HepG2 (cell line): ENCODE measurements around the gene TBC1D1. TPM values are rescaled to one million over a fixed set of nuclear protein-coding genes. Genes with fewer than 3 reads are reported as not detected.
A peak's percentile ranks its signal among the peaks of the same experiment; 100 is the strongest.

Source experiments
- AGO2 ChIP-seq: fragments of 200-400 bp; formaldehyde crosslinking; optimal IDR thresholded peaks from 2 replicates; pipeline ENCODE3; 2017; ENCODE audit warnings: mild to moderate bottlenecking, low read depth, low read length, moderate library complexity
- ATF3 ChIP-seq: sonication (generic); formaldehyde crosslinking; IDR thresholded peaks from 2 replicates; pipeline ENCODE4 v1.4.0; 2020; ENCODE audit warnings: missing genetic modification reagents
- CERS6 ChIP-seq: sonication (generic); formaldehyde crosslinking; IDR thresholded peaks from 2 replicates; pipeline ENCODE4 v1.5.0; 2020; ENCODE audit warnings: missing genetic modification reagents
- CHD4 ChIP-seq: fragments of 200-600 bp; sonication (generic); IDR thresholded peaks from 2 replicates; pipeline ENCODE4 v1.7.0; 2017; ENCODE audit warnings: mild to moderate bottlenecking, low read length, borderline replicate concordance
- FOXA3 ChIP-seq: IDR thresholded peaks from 2 replicates; pipeline ENCODE4 v1.6.1; 2016; ENCODE audit warnings: missing genetic modification reagents, missing compliant biosample characterization
- HNRNPL ChIP-seq: fragments of 200-400 bp; formaldehyde crosslinking; IDR thresholded peaks from 2 replicates; pipeline ENCODE4 v1.6.1; 2017; ENCODE audit warnings: mild to moderate bottlenecking, low read depth, low read length
- KDM5B ChIP-seq: sonication (generic); formaldehyde crosslinking; IDR thresholded peaks from 2 replicates; pipeline ENCODE4 v1.4.0; 2020; ENCODE audit warnings: missing genetic modification reagents, mild to moderate bottlenecking, borderline replicate concordance
- MXD1 ChIP-seq: sonication (generic); formaldehyde crosslinking; IDR thresholded peaks from 2 replicates; pipeline ENCODE4 v1.4.0; 2020; ENCODE audit warnings: mild to moderate bottlenecking, missing genetic modification reagents
- NFIB ChIP-seq: sonication (generic); formaldehyde crosslinking; IDR thresholded peaks from 2 replicates; pipeline ENCODE4 v1.9.0; 2021; ENCODE audit warnings: missing genetic modification reagents, mild to moderate bottlenecking, borderline replicate concordance
- NFIC ChIP-seq: IDR thresholded peaks from 2 replicates; pipeline ENCODE4 v1.6.1; 2012; ENCODE audit warnings: mild to moderate bottlenecking, low read length, inconsistent platforms
- PBX2 ChIP-seq: IDR thresholded peaks from 2 replicates; pipeline ENCODE4 v1.6.1; 2016; ENCODE audit warnings: control low read depth
- PHF8 ChIP-seq: sonication (generic); formaldehyde crosslinking; IDR thresholded peaks from 2 replicates; pipeline ENCODE4 v1.5.0; 2020; ENCODE audit warnings: missing genetic modification reagents
- SMAD9 ChIP-seq: sonication (generic); formaldehyde crosslinking; IDR thresholded peaks from 2 replicates; pipeline ENCODE4 v1.5.1; 2020; ENCODE audit warnings: mild to moderate bottlenecking, missing genetic modification reagents
- SRSF1 ChIP-seq: fragments of 200-400 bp; formaldehyde crosslinking; optimal IDR thresholded peaks from 2 replicates; pipeline ENCODE3; 2017; ENCODE audit warnings: mild to moderate bottlenecking, low read depth, low read length, moderate library complexity
- STAG1 ChIP-seq: sonication (generic); formaldehyde crosslinking; IDR thresholded peaks from 2 replicates; pipeline ENCODE4 v1.4.0; 2020; ENCODE audit warnings: missing genetic modification reagents
- ZBTB25 ChIP-seq: IDR thresholded peaks from 2 replicates; pipeline ENCODE4 v1.6.1; 2018; ENCODE audit warnings: missing genetic modification reagents
- ZGPAT ChIP-seq: IDR thresholded peaks from 2 replicates; pipeline ENCODE4 v1.6.1; 2016; ENCODE audit warnings: mild to moderate bottlenecking
- ZNF274 ChIP-seq: sonication (generic); formaldehyde crosslinking; IDR thresholded peaks from 2 replicates; pipeline ENCODE4 v1.5.1; 2020; ENCODE audit warnings: mild to moderate bottlenecking, missing genetic modification reagents
- ZNF350 ChIP-seq: sonication (generic); formaldehyde crosslinking; IDR thresholded peaks from 2 replicates; pipeline ENCODE4 v1.4.0; 2020; ENCODE audit warnings: mild to moderate bottlenecking, low read depth, missing genetic modification reagents, borderline replicate concordance
- ZNF629 ChIP-seq: sonication (generic); formaldehyde crosslinking; conservative IDR thresholded peaks from 2 replicates; pipeline ENCODE4 v1.5.0; 2020; ENCODE audit warnings: missing genetic modification reagents
- ZNF766 ChIP-seq: sonication (generic); formaldehyde crosslinking; IDR thresholded peaks from 2 replicates; pipeline ENCODE4 v1.5.0; 2020; ENCODE audit warnings: missing genetic modification reagents, borderline replicate concordance
- ZSCAN25 ChIP-seq: sonication (generic); formaldehyde crosslinking; IDR thresholded peaks from 2 replicates; pipeline ENCODE4 v1.8.0; 2022; ENCODE audit warnings: mild to moderate bottlenecking, missing genetic modification reagents
- polyA plus RNA-seq, 8 experiments: library from polyadenylated mRNA; depleted of rRNA in 3 of 8; stranded (reverse) in 7 of 8; unstranded in 1 of 8; fragments of >200 nt; fragmentation: Illumina TruSeq in 4 of 8; extraction: Trizol in 4 of 8; gene quantifications; 2 replicates each; pipeline versions ENCODE4 v1.2.1 to v1.2.3, GENCODE V29; 2011 to 2016; ENCODE audit warnings: low read depth in 4 of 8, missing spikeins in 1 of 8, mixed read lengths in 1 of 8; ENCODE audit not compliant: insufficient read depth in 1 of 8
- total RNA-seq, 5 experiments: library from RNA; depleted of rRNA; stranded (reverse); fragments of >200 nt; fragmentation: Illumina TruSeq; extraction: Trizol; gene quantifications; 2 replicates each; pipeline ENCODE4 v1.2.3, GENCODE V29; 2016; ENCODE audit warnings: low read depth in 1 of 5

TBC1D1 gene
- total and polyA plus RNA-seq, 2 of the 13 experiments (the other 11 are each of a cell fraction or from before 2014, with no cell fraction given), result 37.3 to 62.8 TPM

- TF ChIP-seq ZBTB25 (CRISPR knock-in tag) (peak; percentile 52; the same call in 1 of the 2 replicates), ZNF350 (CRISPR knock-in tag) (peak; percentile 42; the same call in 1 of the 2 replicates), AGO2 (peak; percentile 50), PBX2 (CRISPR knock-in tag) (no peak), ZNF629 (CRISPR knock-in tag) (peak; percentile 99), ATF3 (CRISPR knock-in tag) (0 out of 2 replicates have a peak, but pooled peaks have one; percentile 18), SMAD9 (CRISPR knock-in tag) (0 out of 2 replicates have a peak, but pooled peaks have one; percentile 45), NFIB (CRISPR knock-in tag) (0 out of 2 replicates have a peak, but pooled peaks have one; percentile 80), ZGPAT (CRISPR knock-in tag) (peak; percentile 61; the same call in 1 of the 2 replicates), ZSCAN25 (CRISPR knock-in tag) (peak; percentile 34; the same call in 1 of the 2 replicates), ZNF274 (CRISPR knock-in tag) (0 out of 2 replicates have a peak, but pooled peaks have one; percentile 82), STAG1 (CRISPR knock-in tag) (peak; percentile 51), FOXA3 (CRISPR knock-in tag) (no peak), HNRNPL (peak; percentile 85), MXD1 (CRISPR knock-in tag) (peak; percentile 81), CHD4 (no peak; the same call in 1 of the 2 replicates), NFIC (no peak), KDM5B (peak; percentile 83), PHF8 (CRISPR knock-in tag) (peak; percentile 37), CERS6 (CRISPR knock-in tag) (peak; percentile 65; the same call in 1 of the 2 replicates), ZNF766 (0 out of 2 replicates have a peak, but pooled peaks have one; percentile 33), SRSF1 (peak; percentile 50)
Observed at GRCh38 chr4:37977471-37978247, 86.8 kb downstream of the TBC1D1 start (continued).
